Effector memory CD4-positive, alpha-beta T cell (primary cell): Measurements from ENCODE around the gene MPRIP.
"Not testable (repeated sequence)": the region's sequence is repeated elsewhere in the genome, so short reads cannot be mapped to it uniquely, and the experiment has no call there.

Experiments
- DNase-seq, 3 donors: peaks; one replicate each; pipeline ENCODE4 v3.0.0-alpha.2; 2020
- H3K27ac ChIP-seq: 2 replicates; pipeline ENCODE4 v1.7.0; 2013; ENCODE audit warnings: mild to moderate bottlenecking, low read length, moderate library complexity; ENCODE audit not compliant: insufficient read depth, poor library complexity, severe bottlenecking
- H3K27me3 ChIP-seq: replicated peaks from 2 replicates; pipeline ENCODE4 v1.7.0; 2013; ENCODE audit warnings: mild to moderate bottlenecking, low read length; ENCODE audit not compliant: insufficient read depth, control insufficient read depth, poor library complexity, severe bottlenecking
- H3K36me3 ChIP-seq: 2 replicates; pipeline ENCODE4 v1.7.0; 2013; ENCODE audit warnings: mild to moderate bottlenecking, low read length, moderate library complexity; ENCODE audit not compliant: control insufficient read depth, insufficient read depth
- H3K4me1 ChIP-seq: 2 replicates; pipeline ENCODE4 v1.7.0; 2013; ENCODE audit warnings: low read length, mild to moderate bottlenecking; ENCODE audit not compliant: control insufficient read depth, insufficient read depth, poor library complexity, severe bottlenecking
- H3K4me3 ChIP-seq: 2 replicates; pipeline ENCODE4 v1.7.0; 2013; ENCODE audit warnings: low read length, low read depth, mild to moderate bottlenecking; ENCODE audit not compliant: insufficient read depth, poor library complexity, severe bottlenecking
- H3K9me3 ChIP-seq: 2 replicates; pipeline ENCODE4 v1.7.0; 2013; ENCODE audit warnings: mild to moderate bottlenecking, low read length, moderate library complexity; ENCODE audit not compliant: control insufficient read depth
- total RNA-seq, 3 donors: gene quantifications; one replicate each; lab custom pipeline; 2026; lab: John Stamatoyannopoulos, UW

Gene MPRIP
- 352 to 392 (median 370) reads per million in 3 donors for total RNA-seq

- no peaks in the 10 kb centered on the region for H3K36me3 ChIP-seq
- peak within 1 kb of the TSS; percentile 61 for H3K27ac ChIP-seq
- no peaks in the 10 kb centered on the region for H3K9me3 ChIP-seq
- no peak for DNase-seq
- H3K4me3 ChIP-seq = peak within 1 kb of the TSS; percentile 74
- H3K27me3 ChIP-seq = no peaks in the 10 kb centered on the region
- H3K4me1 ChIP-seq = peaks cover 28% of the 10 kb centered on the region
Observed at GRCh38 chr17:17042384-17042736, at the start of gene MPRIP. Gene MPRIP, plus strand, starts transcription at chr17:17042457. Its CDS starts 392 bp downstream, at chr17:17042849.

DNA sequence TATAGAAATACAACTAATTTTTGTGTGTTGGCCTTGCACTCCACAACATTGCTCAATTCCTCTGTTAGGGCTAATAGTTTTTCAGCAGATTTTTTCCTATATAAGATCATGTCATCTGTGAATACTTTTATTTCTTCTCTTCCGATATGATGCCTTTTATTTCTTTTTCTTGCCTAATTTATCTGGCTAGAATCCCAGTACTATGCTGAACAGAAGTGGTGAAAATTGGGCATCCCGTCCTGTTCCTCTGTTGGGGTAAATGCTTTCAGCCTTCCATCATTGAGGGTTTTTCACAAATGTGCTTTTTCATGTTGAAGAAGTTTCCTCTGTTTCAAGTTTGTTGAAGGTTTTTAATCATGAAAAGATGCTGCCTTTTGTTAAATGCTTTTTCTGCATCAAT, 47.6 kb upstream of the MPRIP start:
- Histone ChIP-seq H3K36me3 (no peaks in the 10 kb centered on the region), H3K27ac (no peak overlapping the region), H3K4me1 (peaks cover 9% of the 10 kb centered on the region), H3K27me3 (no peaks in the 10 kb centered on the region), H3K4me3 (no peak overlapping the region), H3K9me3 (no peaks in the 10 kb centered on the region)
- no peak for DNase-seq

DNA sequence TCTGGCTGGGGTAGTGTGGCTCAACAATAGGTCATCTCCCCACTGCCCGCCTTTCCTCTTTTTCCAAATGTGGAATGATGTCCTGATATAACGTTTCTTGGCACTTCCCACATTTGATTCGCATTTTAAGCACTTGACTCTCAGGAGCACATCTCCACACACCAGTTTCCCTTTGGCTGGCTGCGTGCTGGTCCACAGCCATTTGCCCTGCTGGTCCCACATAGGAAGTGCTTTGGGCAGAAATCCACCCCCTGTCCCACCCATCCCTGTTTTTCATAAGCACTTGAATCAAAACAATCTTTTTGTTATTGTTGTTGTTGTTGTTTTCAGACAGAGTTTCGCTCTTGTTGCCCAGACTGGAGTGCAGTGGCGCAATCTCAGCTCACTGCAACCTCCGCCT, 46.3 kb upstream of the MPRIP start:
- Histone ChIP-seq H3K27me3 (no peaks in the 10 kb centered on the region), H3K9me3 (no peaks in the 10 kb centered on the region), H3K27ac (no peak overlapping the region), H3K4me3 (no peak overlapping the region), H3K4me1 (no peaks in the 10 kb centered on the region), H3K36me3 (no peaks in the 10 kb centered on the region)
- DNase-seq = no peak

DNA sequence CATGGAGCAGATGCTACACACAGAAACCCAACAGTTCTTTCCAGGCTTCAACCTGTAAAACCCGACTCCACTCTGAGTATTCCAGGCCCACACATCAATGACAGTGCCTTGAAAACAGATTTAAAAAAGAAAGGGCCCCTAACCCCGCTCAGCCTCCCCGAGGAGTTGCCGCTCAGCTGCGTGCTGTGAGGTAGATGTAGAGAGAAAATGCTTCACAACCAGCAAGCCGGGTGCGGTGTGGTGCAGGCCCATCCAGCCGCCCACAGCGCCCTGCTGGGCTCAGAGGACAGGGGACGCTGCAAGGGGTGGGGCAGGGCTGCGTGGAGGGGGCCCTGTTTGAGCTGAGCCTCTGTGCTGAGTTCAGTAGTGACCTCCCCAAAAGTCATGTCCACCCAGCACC, 45.5 kb upstream of the MPRIP start:
- not testable (repeated sequence) for H3K36me3 ChIP-seq, H3K27me3 ChIP-seq, H3K9me3 ChIP-seq, H3K4me1 ChIP-seq, H3K4me3 ChIP-seq, DNase-seq, H3K27ac ChIP-seq

- DNase-seq = no peak
- H3K9me3 ChIP-seq = no peaks in the 10 kb centered on the region
- H3K27me3 ChIP-seq = no peaks in the 10 kb centered on the region
- no peak overlapping the region for H3K27ac ChIP-seq
- H3K4me3 ChIP-seq = no peak overlapping the region
- no peaks in the 10 kb centered on the region for H3K36me3 ChIP-seq
- H3K4me1 ChIP-seq = peaks cover 3% of the 10 kb centered on the region
Observed at GRCh38 chr17:16997514-16998429, 44.5 kb upstream of the MPRIP start.

- Histone ChIP-seq H3K9me3 (no peaks in the 10 kb centered on the region), H3K27ac (no peak overlapping the region), H3K27me3 (no peaks in the 10 kb centered on the region), H3K4me3 (no peak overlapping the region), H3K36me3 (no peaks in the 10 kb centered on the region), H3K4me1 (peaks cover 3% of the 10 kb centered on the region)
- no peak for DNase-seq
Observed at GRCh38 chr17:16999931-17000625, 42.2 kb upstream of the MPRIP start.

GRCh38 chr17:17001076-17001777, 41.0 kb upstream of the MPRIP start:
- no peaks in the 10 kb centered on the region for H3K27me3 ChIP-seq
- H3K9me3 ChIP-seq = no peaks in the 10 kb centered on the region
- peaks cover 3% of the 10 kb centered on the region for H3K4me1 ChIP-seq
- H3K4me3 ChIP-seq = no peak overlapping the region
- DNase-seq = no peak
- no peak overlapping the region for H3K27ac ChIP-seq
- H3K36me3 ChIP-seq = no peaks in the 10 kb centered on the region

DNA sequence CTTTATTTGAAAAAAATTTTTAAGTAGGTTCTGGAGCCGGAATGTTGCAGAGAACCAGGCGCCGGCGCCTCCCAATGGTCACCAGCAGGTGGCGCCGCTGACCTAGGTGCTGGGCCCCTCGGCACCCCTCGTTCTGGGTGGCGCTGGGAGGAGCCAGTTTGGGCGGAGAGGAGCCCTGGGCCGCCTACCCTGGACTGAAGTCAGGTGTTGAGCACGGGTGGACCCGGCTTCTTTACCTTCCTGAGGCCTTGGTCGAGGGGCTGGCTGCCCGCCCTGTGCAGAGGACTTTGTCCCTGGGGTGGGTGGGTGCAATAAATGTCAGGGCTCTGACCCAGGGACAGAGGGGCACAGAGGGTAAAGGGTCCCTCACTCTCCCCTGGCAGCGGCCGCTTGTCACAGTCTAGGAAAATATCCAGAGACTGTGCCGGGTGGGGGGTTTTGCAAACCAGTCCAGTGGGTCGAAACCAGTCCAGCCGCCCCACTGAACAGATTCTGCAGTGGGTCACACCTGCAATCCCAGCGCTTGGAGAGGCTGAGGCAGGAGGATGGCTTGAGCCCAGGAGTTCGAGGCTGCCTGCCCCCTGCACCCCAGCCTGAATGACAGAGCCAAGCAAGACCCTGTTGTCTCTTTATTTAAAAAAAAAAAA, 40.3 kb upstream of the MPRIP start:
- Histone ChIP-seq H3K36me3 (no peaks in the 10 kb centered on the region), H3K27me3 (no peaks in the 10 kb centered on the region), H3K9me3 (no peaks in the 10 kb centered on the region), H3K4me1 (peaks cover 3% of the 10 kb centered on the region), H3K4me3 (no peak overlapping the region), H3K27ac (no peak overlapping the region)
- peak; percentile 44 to 64 (median 55) for DNase-seq

DNA sequence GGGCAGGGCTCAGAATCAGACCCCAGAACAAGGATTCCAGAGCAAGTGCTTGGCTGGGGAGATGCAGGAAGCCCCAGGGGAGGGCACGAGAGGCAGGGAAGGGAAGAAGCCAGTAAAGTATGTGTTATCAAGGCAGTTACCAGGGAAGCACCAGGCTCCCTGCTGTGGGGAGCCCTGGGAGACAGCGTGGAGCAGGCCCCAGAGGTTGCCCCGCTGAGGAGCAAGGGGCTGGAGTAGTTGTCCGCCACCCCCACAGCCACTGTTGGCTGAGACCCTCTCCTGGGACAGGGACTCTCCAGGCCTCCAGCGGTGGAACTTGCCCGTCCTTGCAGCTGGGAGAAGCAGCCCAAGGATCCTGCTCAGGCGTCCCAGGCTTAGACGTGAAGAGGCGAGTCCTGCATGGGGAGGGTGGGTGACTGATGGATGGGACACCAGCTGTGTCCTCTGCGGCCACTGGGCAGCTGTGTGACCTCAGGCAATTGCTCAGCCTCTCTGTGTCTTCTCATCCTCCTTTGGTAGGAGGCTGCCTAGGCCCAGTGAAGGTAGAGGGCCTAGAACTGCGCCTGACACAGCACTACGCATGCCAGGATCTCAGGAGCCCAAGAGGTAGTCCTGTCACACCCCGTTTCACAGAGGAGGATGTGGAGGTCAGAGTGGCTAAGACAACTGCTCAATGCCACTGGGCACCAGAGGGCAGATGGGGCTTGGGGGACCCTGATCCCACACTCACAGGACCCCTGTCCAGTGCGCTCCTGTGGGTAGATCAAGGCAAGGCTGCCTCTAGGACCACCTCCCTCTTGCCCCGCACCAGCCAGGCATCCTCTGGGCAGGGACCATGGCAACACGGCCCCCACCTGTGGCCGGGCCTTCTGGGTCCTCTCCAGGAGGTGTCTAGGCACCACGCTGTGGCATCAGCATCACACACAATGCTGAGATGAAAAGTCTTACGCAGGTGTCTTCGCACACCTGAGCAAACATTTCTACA, 39.2 kb upstream of the MPRIP start:
- DNase-seq, H3K9me3 ChIP-seq, H3K4me3 ChIP-seq, H3K36me3 ChIP-seq, H3K27ac ChIP-seq, H3K4me1 ChIP-seq, H3K27me3 ChIP-seq: not testable (repeated sequence)
